WTC11 (cell line): ENCODE results near the gene CD79B. TPM values are rescaled to one million over a fixed set of nuclear protein-coding genes. Genes with fewer than 3 reads are reported as not detected.

ENCODE experiments used
- ATAC-seq: fragments of 200-7000 bp; cut with Tn5 transposase; 2 replicates; pipeline ENCODE4 v1.10.0; 2021; ENCODE audit warnings: mild to moderate bottlenecking, moderate library complexity
- CTCF ChIA-PET: fragments of 300-600 bp; sonication (Branson Sonifier 250); formaldehyde crosslinking; loops from one replicate; lab custom pipeline; 2021; ENCODE audit warnings: antibody characterized with exemption; lab: Charles Lee
- POLR2A ChIA-PET: fragments of 350-600 bp; sonication (Branson Sonifier 250); formaldehyde crosslinking; loops from one replicate; lab custom pipeline; 2021; ENCODE audit warnings: antibody characterized with exemption; lab: Charles Lee
- DNase-seq: peaks from one replicate; pipeline ENCODE4 v3.0.0; 2021; ENCODE audit warnings: low spot score
- H3K27ac Mint-ChIP-seq: 2 replicates; pipeline ENCODE4 v1.8.0; 2021; ENCODE audit warnings: mixed read lengths
- H3K27me3 Mint-ChIP-seq: 2 replicates; pipeline ENCODE4 v1.8.0; 2021; ENCODE audit warnings: low read depth, mild to moderate bottlenecking, moderate library complexity, mixed read lengths
- H3K36me3 Mint-ChIP-seq: 2 replicates; pipeline ENCODE4 v1.8.0; 2021; ENCODE audit warnings: mixed read lengths
- H3K4me1 Mint-ChIP-seq: 2 replicates; pipeline ENCODE4 v1.8.0; 2022; ENCODE audit warnings: mixed read lengths
- H3K4me3 Mint-ChIP-seq: 2 replicates; pipeline ENCODE4 v1.8.0; 2021; ENCODE audit warnings: mild to moderate bottlenecking, moderate library complexity, mixed read lengths
- H3K9me3 Mint-ChIP-seq: 2 replicates; pipeline ENCODE4 v1.8.0; 2021; ENCODE audit warnings: mixed read lengths
- CREM ChIP-seq: sonication (generic); formaldehyde crosslinking; IDR thresholded peaks from 2 replicates; pipeline ENCODE4 v1.8.1; 2022; ENCODE audit warnings: mild to moderate bottlenecking, missing genetic modification reagents, moderate library complexity
- ESRRA ChIP-seq: sonication (generic); formaldehyde crosslinking; IDR thresholded peaks from 2 replicates; pipeline ENCODE4 v1.8.1; 2022; ENCODE audit warnings: mild to moderate bottlenecking, missing genetic modification reagents, borderline replicate concordance
- HMGA2 ChIP-seq: fragments of 250-450 bp; sonication (Bioruptor Pico); IDR thresholded peaks from 2 replicates; pipeline ENCODE4 v1.4.0; 2021; ENCODE audit warnings: mild to moderate bottlenecking, moderate library complexity
- JAZF1 ChIP-seq: fragments of 250-450 bp; sonication (Bioruptor Pico); IDR thresholded peaks from 2 replicates; pipeline ENCODE4 v1.9.0; 2021; ENCODE audit warnings: moderate library complexity, mild to moderate bottlenecking, inconsistent platforms
- JUN ChIP-seq: sonication (generic); formaldehyde crosslinking; IDR thresholded peaks from 2 replicates; pipeline ENCODE4 v1.8.0; 2023; ENCODE audit warnings: mild to moderate bottlenecking, missing genetic modification reagents
- SMAD4 ChIP-seq: sonication (generic); formaldehyde crosslinking; IDR thresholded peaks from 2 replicates; pipeline ENCODE4 v1.8.0; 2022; ENCODE audit warnings: mild to moderate bottlenecking, missing genetic modification reagents
- SOX15 ChIP-seq: fragments of 250-450 bp; sonication (Bioruptor Pico); IDR thresholded peaks from 2 replicates; pipeline ENCODE4 v1.9.0; 2021; ENCODE audit warnings: mild to moderate bottlenecking
- ZBTB21 ChIP-seq: sonication (generic); formaldehyde crosslinking; IDR thresholded peaks from 2 replicates; pipeline ENCODE4 v1.8.1; 2023; ENCODE audit warnings: mild to moderate bottlenecking, missing genetic modification reagents, borderline replicate concordance
- ZNF423 ChIP-seq: fragments of 250-450 bp; sonication (Bioruptor Pico); IDR thresholded peaks from 2 replicates; pipeline ENCODE4 v2.1.2; 2022; ENCODE audit warnings: mild to moderate bottlenecking, moderate library complexity
- ZNF512 ChIP-seq: sonication (generic); formaldehyde crosslinking; IDR thresholded peaks from 2 replicates; pipeline ENCODE4 v1.8.1; 2022; ENCODE audit warnings: missing genetic modification reagents, borderline replicate concordance
- total RNA-seq: library from RNA; stranded (reverse); gene quantifications from 3 replicates; pipeline ENCODE4 v1.2.3, GENCODE V29; 2021
- TF ChIP-seq, protein P1 (sequence below): fragments of 250-450 bp; sonication (Bioruptor Pico); IDR thresholded peaks from 2 replicates; pipeline ENCODE4 v1.9.0; 2021; ENCODE audit warnings: mild to moderate bottlenecking, borderline replicate concordance
- TF ChIP-seq, protein P2 (sequence below): sonication (generic); formaldehyde crosslinking; IDR thresholded peaks from 2 replicates; pipeline ENCODE4 v1.8.0; 2022; ENCODE audit warnings: missing genetic modification reagents
- TF ChIP-seq, protein P3 (sequence below): fragments of 250-450 bp; sonication (Bioruptor Pico); IDR thresholded peaks from 2 replicates; pipeline ENCODE4 v2.1.2; 2022; ENCODE audit warnings: mild to moderate bottlenecking, moderate library complexity
- TF ChIP-seq, protein P4 (sequence below): sonication (generic); formaldehyde crosslinking; IDR thresholded peaks from 2 replicates; pipeline ENCODE4 v1.8.1; 2022; ENCODE audit warnings: low read depth, mild to moderate bottlenecking, moderate library complexity, missing genetic modification reagents, borderline replicate concordance

CD79B gene
- total RNA-seq, 1 experiment from 2014 or later, result 3.0 TPM

- TF ChIP-seq, protein P1, sequence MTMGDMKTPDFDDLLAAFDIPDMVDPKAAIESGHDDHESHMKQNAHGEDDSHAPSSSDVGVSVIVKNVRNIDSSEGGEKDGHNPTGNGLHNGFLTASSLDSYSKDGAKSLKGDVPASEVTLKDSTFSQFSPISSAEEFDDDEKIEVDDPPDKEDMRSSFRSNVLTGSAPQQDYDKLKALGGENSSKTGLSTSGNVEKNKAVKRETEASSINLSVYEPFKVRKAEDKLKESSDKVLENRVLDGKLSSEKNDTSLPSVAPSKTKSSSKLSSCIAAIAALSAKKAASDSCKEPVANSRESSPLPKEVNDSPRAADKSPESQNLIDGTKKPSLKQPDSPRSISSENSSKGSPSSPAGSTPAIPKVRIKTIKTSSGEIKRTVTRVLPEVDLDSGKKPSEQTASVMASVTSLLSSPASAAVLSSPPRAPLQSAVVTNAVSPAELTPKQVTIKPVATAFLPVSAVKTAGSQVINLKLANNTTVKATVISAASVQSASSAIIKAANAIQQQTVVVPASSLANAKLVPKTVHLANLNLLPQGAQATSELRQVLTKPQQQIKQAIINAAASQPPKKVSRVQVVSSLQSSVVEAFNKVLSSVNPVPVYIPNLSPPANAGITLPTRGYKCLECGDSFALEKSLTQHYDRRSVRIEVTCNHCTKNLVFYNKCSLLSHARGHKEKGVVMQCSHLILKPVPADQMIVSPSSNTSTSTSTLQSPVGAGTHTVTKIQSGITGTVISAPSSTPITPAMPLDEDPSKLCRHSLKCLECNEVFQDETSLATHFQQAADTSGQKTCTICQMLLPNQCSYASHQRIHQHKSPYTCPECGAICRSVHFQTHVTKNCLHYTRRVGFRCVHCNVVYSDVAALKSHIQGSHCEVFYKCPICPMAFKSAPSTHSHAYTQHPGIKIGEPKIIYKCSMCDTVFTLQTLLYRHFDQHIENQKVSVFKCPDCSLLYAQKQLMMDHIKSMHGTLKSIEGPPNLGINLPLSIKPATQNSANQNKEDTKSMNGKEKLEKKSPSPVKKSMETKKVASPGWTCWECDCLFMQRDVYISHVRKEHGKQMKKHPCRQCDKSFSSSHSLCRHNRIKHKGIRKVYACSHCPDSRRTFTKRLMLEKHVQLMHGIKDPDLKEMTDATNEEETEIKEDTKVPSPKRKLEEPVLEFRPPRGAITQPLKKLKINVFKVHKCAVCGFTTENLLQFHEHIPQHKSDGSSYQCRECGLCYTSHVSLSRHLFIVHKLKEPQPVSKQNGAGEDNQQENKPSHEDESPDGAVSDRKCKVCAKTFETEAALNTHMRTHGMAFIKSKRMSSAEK (CRISPR knock-in tag), result no peak
- TF ChIP-seq, protein P2, sequence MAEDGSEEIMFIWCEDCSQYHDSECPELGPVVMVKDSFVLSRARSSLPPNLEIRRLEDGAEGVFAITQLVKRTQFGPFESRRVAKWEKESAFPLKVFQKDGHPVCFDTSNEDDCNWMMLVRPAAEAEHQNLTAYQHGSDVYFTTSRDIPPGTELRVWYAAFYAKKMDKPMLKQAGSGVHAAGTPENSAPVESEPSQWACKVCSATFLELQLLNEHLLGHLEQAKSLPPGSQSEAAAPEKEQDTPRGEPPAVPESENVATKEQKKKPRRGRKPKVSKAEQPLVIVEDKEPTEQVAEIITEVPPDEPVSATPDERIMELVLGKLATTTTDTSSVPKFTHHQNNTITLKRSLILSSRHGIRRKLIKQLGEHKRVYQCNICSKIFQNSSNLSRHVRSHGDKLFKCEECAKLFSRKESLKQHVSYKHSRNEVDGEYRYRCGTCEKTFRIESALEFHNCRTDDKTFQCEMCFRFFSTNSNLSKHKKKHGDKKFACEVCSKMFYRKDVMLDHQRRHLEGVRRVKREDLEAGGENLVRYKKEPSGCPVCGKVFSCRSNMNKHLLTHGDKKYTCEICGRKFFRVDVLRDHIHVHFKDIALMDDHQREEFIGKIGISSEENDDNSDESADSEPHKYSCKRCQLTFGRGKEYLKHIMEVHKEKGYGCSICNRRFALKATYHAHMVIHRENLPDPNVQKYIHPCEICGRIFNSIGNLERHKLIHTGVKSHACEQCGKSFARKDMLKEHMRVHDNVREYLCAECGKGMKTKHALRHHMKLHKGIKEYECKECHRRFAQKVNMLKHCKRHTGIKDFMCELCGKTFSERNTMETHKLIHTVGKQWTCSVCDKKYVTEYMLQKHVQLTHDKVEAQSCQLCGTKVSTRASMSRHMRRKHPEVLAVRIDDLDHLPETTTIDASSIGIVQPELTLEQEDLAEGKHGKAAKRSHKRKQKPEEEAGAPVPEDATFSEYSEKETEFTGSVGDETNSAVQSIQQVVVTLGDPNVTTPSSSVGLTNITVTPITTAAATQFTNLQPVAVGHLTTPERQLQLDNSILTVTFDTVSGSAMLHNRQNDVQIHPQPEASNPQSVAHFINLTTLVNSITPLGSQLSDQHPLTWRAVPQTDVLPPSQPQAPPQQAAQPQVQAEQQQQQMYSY (CRISPR knock-in tag), result no peak
- TF ChIP-seq ESRRA (no peak), ZNF423 (no peak), ZNF512 (CRISPR knock-in tag) (no peak), HMGA2 (CRISPR knock-in tag) (no peak)
- TF ChIP-seq, protein P3, sequence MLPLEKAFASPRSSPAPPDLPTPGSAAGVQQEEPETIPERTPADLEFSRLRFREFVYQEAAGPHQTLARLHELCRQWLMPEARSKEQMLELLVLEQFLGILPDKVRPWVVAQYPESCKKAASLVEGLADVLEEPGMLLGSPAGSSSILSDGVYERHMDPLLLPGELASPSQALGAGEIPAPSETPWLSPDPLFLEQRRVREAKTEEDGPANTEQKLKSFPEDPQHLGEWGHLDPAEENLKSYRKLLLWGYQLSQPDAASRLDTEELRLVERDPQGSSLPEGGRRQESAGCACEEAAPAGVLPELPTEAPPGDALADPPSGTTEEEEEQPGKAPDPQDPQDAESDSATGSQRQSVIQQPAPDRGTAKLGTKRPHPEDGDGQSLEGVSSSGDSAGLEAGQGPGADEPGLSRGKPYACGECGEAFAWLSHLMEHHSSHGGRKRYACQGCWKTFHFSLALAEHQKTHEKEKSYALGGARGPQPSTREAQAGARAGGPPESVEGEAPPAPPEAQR, result no peak
Measured at GRCh38 chr17:63941162-63941561, 9.0 kb upstream of the CD79B start (continued).

GRCh38 chr17:63940584-63940983 lies 8.5 kb upstream of the CD79B start:
- CTCF ChIA-PET, result interaction anchor here (0.8 to 4.8 kb wide), 9 partner anchors 10 to 88 kb away, joined by 3 to 38 read pairs (median 4); partner anchors contain the start of genes CSHL1 and GH1
- DNase-seq (no peak), ATAC-seq (no peak)
- no peaks in the 10 kb centered on the region; the same call in 1 of the 2 replicates for H3K27me3 Mint-ChIP-seq
- H3K4me1 Mint-ChIP-seq, result peaks cover 7% of the 10 kb centered on the region
- H3K36me3 Mint-ChIP-seq, result no peaks in the 10 kb centered on the region; the same call in 1 of the 2 replicates
- POLR2A ChIA-PET, result interaction anchor here (1.0 kb wide), 1 partner anchor 21 kb away, joined by 3 read pairs; no protein-coding TSS in a partner anchor
- TF ChIP-seq JUN, result no peak
- TF ChIP-seq SMAD4 (CRISPR knock-in tag), result no peak
- TF ChIP-seq, protein P4, sequence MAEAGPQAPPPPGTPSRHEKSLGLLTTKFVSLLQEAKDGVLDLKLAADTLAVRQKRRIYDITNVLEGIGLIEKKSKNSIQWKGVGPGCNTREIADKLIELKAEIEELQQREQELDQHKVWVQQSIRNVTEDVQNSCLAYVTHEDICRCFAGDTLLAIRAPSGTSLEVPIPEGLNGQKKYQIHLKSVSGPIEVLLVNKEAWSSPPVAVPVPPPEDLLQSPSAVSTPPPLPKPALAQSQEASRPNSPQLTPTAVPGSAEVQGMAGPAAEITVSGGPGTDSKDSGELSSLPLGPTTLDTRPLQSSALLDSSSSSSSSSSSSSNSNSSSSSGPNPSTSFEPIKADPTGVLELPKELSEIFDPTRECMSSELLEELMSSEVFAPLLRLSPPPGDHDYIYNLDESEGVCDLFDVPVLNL, result no peak
- no peak for TF ChIP-seq ESRRA
- TF ChIP-seq JAZF1 (CRISPR knock-in tag), result no peak
- TF ChIP-seq SOX15, result no peak
- TF ChIP-seq ZNF512 (CRISPR knock-in tag), result no peak
- no peak for TF ChIP-seq CREM
- TF ChIP-seq ZBTB21 (CRISPR knock-in tag), result no peak
- H3K27ac Mint-ChIP-seq, result no peak overlapping the region
- H3K9me3 Mint-ChIP-seq, result no peaks in the 10 kb centered on the region
- no peak overlapping the region for H3K4me3 Mint-ChIP-seq
